ENCODE measurements around the gene FAM107B.

Gene FAM107B

GRCh38 chr10:14487488-14487883, 287.2 kb downstream of the FAM107B start:
- H3K27ac Mint-ChIP-seq: no peak overlapping the region
- H3K9me3 Mint-ChIP-seq: peaks cover 11% of the 10 kb centered on the region
- H3K27me3 Mint-ChIP-seq (ENCODE audit: low read depth): no peaks in the 10 kb centered on the region
- H3K36me3 Mint-ChIP-seq (ENCODE audit: low read depth): no peaks in the 10 kb centered on the region
- H3K4me3 Mint-ChIP-seq: no peak overlapping the region
- no peak for TF ChIP-seq CTCF (IDR thresholded peaks at IDR 0.05; ENCODE audit: unreplicated experiment in 3 of 3)
- H3K4me1 Mint-ChIP-seq: peaks cover 5% of the 10 kb centered on the region

GRCh38 chr10:14486777-14487487, 287.8 kb downstream of the FAM107B start:
- H3K4me3 Mint-ChIP-seq: no peak overlapping the region
- TF ChIP-seq CTCF (IDR thresholded peaks at IDR 0.05; ENCODE audit: unreplicated experiment in 3 of 3): no peak
- no peak overlapping the region for H3K27ac Mint-ChIP-seq

GRCh38 chr10:14485986-14486385, 288.7 kb downstream of the FAM107B start:
- H3K36me3 Mint-ChIP-seq (ENCODE audit: low read depth): no peaks in the 10 kb centered on the region
- peaks cover 11% of the 10 kb centered on the region for H3K9me3 Mint-ChIP-seq
- no peak overlapping the region for H3K4me3 Mint-ChIP-seq
- peaks cover 11% of the 10 kb centered on the region for H3K4me1 Mint-ChIP-seq
- TF ChIP-seq CTCF (IDR thresholded peaks at IDR 0.05; ENCODE audit: unreplicated experiment in 3 of 3): no peak
- H3K27me3 Mint-ChIP-seq (ENCODE audit: low read depth): peaks cover 1% of the 10 kb centered on the region
- H3K27ac Mint-ChIP-seq: no peak overlapping the region

More at GRCh38 chr10:14486777-14487487, 287.8 kb downstream of the FAM107B start:
- Mint-ChIP-seq H3K9me3 (peaks cover 11% of the 10 kb centered on the region), H3K4me1 (peaks cover 5% of the 10 kb centered on the region), H3K27me3 (ENCODE audit: low read depth) (no peaks in the 10 kb centered on the region), H3K36me3 (ENCODE audit: low read depth) (no peaks in the 10 kb centered on the region)

GRCh38 chr10:14483417-14483816, 291.3 kb downstream of the FAM107B start:
- H3K9me3 Mint-ChIP-seq: peaks cover 11% of the 10 kb centered on the region
- H3K4me1 Mint-ChIP-seq: peaks cover 16% of the 10 kb centered on the region
- no peak overlapping the region for H3K4me3 Mint-ChIP-seq
- H3K27ac Mint-ChIP-seq: no peak overlapping the region
- no peaks in the 10 kb centered on the region for H3K36me3 Mint-ChIP-seq (ENCODE audit: low read depth)
- TF ChIP-seq CTCF (IDR thresholded peaks at IDR 0.05; ENCODE audit: unreplicated experiment in 3 of 3): no peak
- H3K27me3 Mint-ChIP-seq (ENCODE audit: low read depth): peaks cover 26% of the 10 kb centered on the region

GRCh38 chr10:14481752-14482151, 292.9 kb downstream of the FAM107B start:
- H3K27me3 Mint-ChIP-seq (ENCODE audit: low read depth): peaks cover 32% of the 10 kb centered on the region
- no peak overlapping the region for H3K4me3 Mint-ChIP-seq
- H3K27ac Mint-ChIP-seq: no peak overlapping the region
- H3K4me1 Mint-ChIP-seq: peaks cover 18% of the 10 kb centered on the region
- no peak for TF ChIP-seq CTCF (IDR thresholded peaks at IDR 0.05; ENCODE audit: unreplicated experiment in 3 of 3)
- H3K9me3 Mint-ChIP-seq: peaks cover 11% of the 10 kb centered on the region
- H3K36me3 Mint-ChIP-seq (ENCODE audit: low read depth): no peaks in the 10 kb centered on the region

GRCh38 chr10:14481014-14481413, 293.7 kb downstream of the FAM107B start:
- Mint-ChIP-seq H3K4me1 (peaks cover 18% of the 10 kb centered on the region), H3K27me3 (ENCODE audit: low read depth) (peaks cover 32% of the 10 kb centered on the region), H3K9me3 (peaks cover 8% of the 10 kb centered on the region), H3K27ac (no peak overlapping the region), H3K4me3 (no peak overlapping the region), H3K36me3 (ENCODE audit: low read depth) (no peaks in the 10 kb centered on the region)
- no peak for TF ChIP-seq CTCF (IDR thresholded peaks at IDR 0.05; ENCODE audit: unreplicated experiment in 3 of 3)

All from nephron (organoid).